Lower lobe of right lung (tissue), 2 donors: ENCODE measurements around the gene PLCL1. TPM values are rescaled to one million over a fixed set of nuclear protein-coding genes. Genes with fewer than 3 reads are reported as not detected.
A peak's percentile ranks its signal among the peaks of the same experiment; 100 is the strongest.

Experiments used
- ATAC-seq, 2 donors: fragments of 200-7000 bp; cut with Tn5 transposase; one replicate each; pipeline ENCODE4 v1.9.1; 2020 to 2022; ENCODE audit warnings: mild to moderate bottlenecking in 2 of 2, moderate library complexity in 2 of 2
- DNase-seq: peaks from one replicate; pipeline ENCODE4 v3.0.0-alpha.2; 2020
- H3K27ac ChIP-seq: fragments of 200-600 bp; one replicate; pipeline ENCODE4 v1.8.0; 2022
- H3K27me3 ChIP-seq: fragments of 200-600 bp; one replicate; pipeline ENCODE4 v1.8.0; 2022; ENCODE audit warnings: low read depth
- H3K36me3 ChIP-seq: fragments of 200-600 bp; one replicate; pipeline ENCODE4 v1.8.0; 2022; ENCODE audit warnings: mild to moderate bottlenecking
- H3K4me1 ChIP-seq: fragments of 200-600 bp; one replicate; pipeline ENCODE4 v1.8.0; 2022
- H3K4me3 ChIP-seq: fragments of 200-600 bp; one replicate; pipeline ENCODE4 v1.8.0; 2022; ENCODE audit warnings: mild to moderate bottlenecking
- H3K9me3 ChIP-seq: fragments of 200-600 bp; one replicate; pipeline ENCODE4 v1.8.0; 2022
- intact Hi-C: fragments of 100-400 bp; cut with DNase I; formaldehyde crosslinking; loops from one replicate; pipeline ENCODE4 v1.11.0; 2022
- total RNA-seq: library from RNA; stranded (reverse); fragmentation: NEBNext Ultra II Directional; extraction: Animal tissue kit (Norgen Biotek cat#: 25700); gene quantifications from one replicate; pipeline ENCODE4 v1.2.1, GENCODE V29; 2021
- TF ChIP-seq, protein P1 (sequence below): fragments of 200-600 bp; IDR thresholded peaks from one replicate; pipeline ENCODE4 v1.8.0; 2022; ENCODE audit warnings: antibody characterized with exemption, mild to moderate bottlenecking
- donor health status: DM: no; HTN: yes; CAD: no; lungs with severe emphysema.

The PLCL1 gene
- total RNA-seq, 1 donor from 2014 or later, result 6.3 TPM

- no peak for DNase-seq
- intact Hi-C loops, result no loop called here
- ATAC-seq, result no peak
- TF ChIP-seq, protein P1, sequence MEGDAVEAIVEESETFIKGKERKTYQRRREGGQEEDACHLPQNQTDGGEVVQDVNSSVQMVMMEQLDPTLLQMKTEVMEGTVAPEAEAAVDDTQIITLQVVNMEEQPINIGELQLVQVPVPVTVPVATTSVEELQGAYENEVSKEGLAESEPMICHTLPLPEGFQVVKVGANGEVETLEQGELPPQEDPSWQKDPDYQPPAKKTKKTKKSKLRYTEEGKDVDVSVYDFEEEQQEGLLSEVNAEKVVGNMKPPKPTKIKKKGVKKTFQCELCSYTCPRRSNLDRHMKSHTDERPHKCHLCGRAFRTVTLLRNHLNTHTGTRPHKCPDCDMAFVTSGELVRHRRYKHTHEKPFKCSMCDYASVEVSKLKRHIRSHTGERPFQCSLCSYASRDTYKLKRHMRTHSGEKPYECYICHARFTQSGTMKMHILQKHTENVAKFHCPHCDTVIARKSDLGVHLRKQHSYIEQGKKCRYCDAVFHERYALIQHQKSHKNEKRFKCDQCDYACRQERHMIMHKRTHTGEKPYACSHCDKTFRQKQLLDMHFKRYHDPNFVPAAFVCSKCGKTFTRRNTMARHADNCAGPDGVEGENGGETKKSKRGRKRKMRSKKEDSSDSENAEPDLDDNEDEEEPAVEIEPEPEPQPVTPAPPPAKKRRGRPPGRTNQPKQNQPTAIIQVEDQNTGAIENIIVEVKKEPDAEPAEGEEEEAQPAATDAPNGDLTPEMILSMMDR, result no peak
- H3K9me3 ChIP-seq, result no peaks in the 10 kb centered on the region
- H3K4me1 ChIP-seq, result no peaks in the 10 kb centered on the region
- H3K27ac ChIP-seq, result no peak overlapping the region
- H3K4me3 ChIP-seq, result no peak overlapping the region
- H3K27me3 ChIP-seq, result no peaks in the 10 kb centered on the region
- no peaks in the 10 kb centered on the region for H3K36me3 ChIP-seq
These were observed 9.1 kb upstream of the PLCL1 start for GRCh38 chr2:197795277-197795676.

GRCh38 chr2:197798187-197798586 is 6.2 kb upstream of the PLCL1 start:
- DNase-seq (no peak), ATAC-seq (no peak)
- intact Hi-C loops, result no loop called here
- TF ChIP-seq, protein P1, result no peak
- peaks cover 2% of the 10 kb centered on the region for H3K4me1 ChIP-seq
- no peaks in the 10 kb centered on the region for H3K36me3 ChIP-seq
- no peaks in the 10 kb centered on the region for H3K9me3 ChIP-seq
- no peaks in the 10 kb centered on the region for H3K27me3 ChIP-seq
- H3K4me3 ChIP-seq, result no peak overlapping the region
- no peak overlapping the region for H3K27ac ChIP-seq

GRCh38 chr2:197799068-197799467 is 5.3 kb upstream of the PLCL1 start:
- Histone ChIP-seq H3K4me3 (no peak overlapping the region), H3K9me3 (no peaks in the 10 kb centered on the region), H3K27me3 (no peaks in the 10 kb centered on the region), H3K4me1 (peaks cover 10% of the 10 kb centered on the region), H3K27ac (no peak overlapping the region), H3K36me3 (no peaks in the 10 kb centered on the region)
- no peak for DNase-seq
- TF ChIP-seq, protein P1, result no peak
- intact Hi-C loops, result no loop called here
- ATAC-seq, result no peak

DNA sequence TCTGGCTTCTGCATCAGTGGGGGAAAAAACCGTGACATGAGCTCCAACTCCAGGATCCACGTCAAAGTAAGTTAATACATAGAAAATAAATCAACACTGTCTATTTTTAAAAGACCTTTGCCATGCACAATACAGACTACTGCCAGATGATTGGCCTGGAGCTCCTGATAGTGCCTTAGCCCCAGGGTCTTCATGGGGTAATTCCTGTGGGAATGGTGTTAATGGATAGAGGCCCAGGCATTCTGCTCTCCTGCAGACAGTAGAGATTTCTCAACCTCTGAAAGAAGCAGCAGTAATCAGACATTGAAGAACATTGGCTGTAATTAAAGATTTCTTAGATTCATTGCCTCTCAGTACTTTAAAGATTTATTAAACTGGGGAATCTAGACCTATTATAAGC is 4.3 kb upstream of the PLCL1 start:
- no peak overlapping the region for H3K4me3 ChIP-seq
- intact Hi-C loops, result no loop called here
- DNase-seq (no peak), ATAC-seq (no peak)
- H3K36me3 ChIP-seq, result no peaks in the 10 kb centered on the region
- H3K27ac ChIP-seq, result no peak overlapping the region
- H3K4me1 ChIP-seq, result peaks cover 11% of the 10 kb centered on the region
- H3K27me3 ChIP-seq, result no peaks in the 10 kb centered on the region
- no peaks in the 10 kb centered on the region for H3K9me3 ChIP-seq
- TF ChIP-seq, protein P1, result no peak

GRCh38 chr2:197801033-197801432 is 3.4 kb upstream of the PLCL1 start:
- TF ChIP-seq, protein P1, result no peak
- intact Hi-C loops, result no loop called here
- no peaks in the 10 kb centered on the region for H3K9me3 ChIP-seq

DNA sequence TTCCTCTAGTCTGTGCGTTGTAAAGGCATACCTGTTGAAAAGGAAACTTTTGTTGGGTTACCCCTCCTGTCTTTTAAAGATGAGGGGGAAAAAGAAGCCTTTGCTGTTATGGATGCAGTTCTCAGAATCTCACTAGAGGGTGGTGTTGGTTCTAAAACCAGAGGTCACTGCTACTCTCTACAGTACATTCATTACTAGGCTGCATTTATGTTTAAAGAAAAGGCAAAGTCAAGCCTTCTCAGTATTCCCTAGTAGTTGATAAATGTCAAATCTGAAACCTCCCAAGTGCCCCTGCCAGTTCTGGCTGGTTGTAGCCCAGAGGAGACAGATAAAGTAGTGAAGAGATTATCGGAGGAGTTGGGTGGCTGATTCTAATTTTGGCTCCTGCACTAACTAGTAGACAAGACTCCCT is 1.4 kb upstream of the PLCL1 start:
- no peaks in the 10 kb centered on the region for H3K9me3 ChIP-seq
- ATAC-seq (peak; percentile 61 to 68), DNase-seq (no peak)
- H3K27me3 ChIP-seq, result no peaks in the 10 kb centered on the region
- peaks cover 26% of the 10 kb centered on the region for H3K4me1 ChIP-seq
- no peak overlapping the region for H3K27ac ChIP-seq
- TF ChIP-seq, protein P1, result peak; percentile 77
- no peak overlapping the region for H3K4me3 ChIP-seq
- no peaks in the 10 kb centered on the region for H3K36me3 ChIP-seq
- intact Hi-C loops, result no loop called here

More at GRCh38 chr2:197801033-197801432, 3.4 kb upstream of the PLCL1 start:
- DNase-seq, result no peak
- peaks cover 20% of the 10 kb centered on the region for H3K4me1 ChIP-seq
- no peak overlapping the region for H3K27ac ChIP-seq
- H3K36me3 ChIP-seq, result no peaks in the 10 kb centered on the region
- no peak overlapping the region for H3K4me3 ChIP-seq
- no peaks in the 10 kb centered on the region for H3K27me3 ChIP-seq
- no peak for ATAC-seq
